ENCODE data around the gene PCDH18. TPM values are rescaled to one million over a fixed set of nuclear protein-coding genes. Genes with fewer than 3 reads are reported as not detected.

PCDH18 gene
- total and polyA plus RNA-seq, 2 donors (not counting 1 experiment from before 2014, with no cell fraction given) = not detected

GRCh38 chr4:137541876-137542646, 9.8 kb upstream of the PCDH18 start:
- no peaks in the 10 kb centered on the region for H3K9me3 Mint-ChIP-seq (ENCODE audit: insufficient read depth)
- Histone ChIP-seq H3K36me3 (replicated peaks in 1 of 2; ENCODE audit: control extremely low read depth in 1 of 2, control insufficient read depth in 1 of 2, extremely low read depth in 1 of 2, insufficient read depth in 2 of 2, low read length in 1 of 2) (no peaks in the 10 kb centered on the region), H3K9me3 (ENCODE audit: control extremely low read depth in 1 of 3, control insufficient read depth in 2 of 3, insufficient read depth in 1 of 3, low read length in 2 of 3) (peaks cover 0 to 1% (median 0%) of the 10 kb centered on the region in 3 donors), H3K4me2 (replicated peaks; ENCODE audit: low read depth, low read length, poor library complexity, severe bottlenecking) (no peak overlapping the region), H4K20me1 (ENCODE audit: control insufficient read depth, insufficient read depth, low read length, poor library complexity, severe bottlenecking) (no peaks in the 10 kb centered on the region), H2AFZ (ENCODE audit: insufficient read depth, low read depth, low read length, poor library complexity, severe bottlenecking) (no peak overlapping the region), H3K79me2 (ENCODE audit: control insufficient read depth, insufficient read depth, low read length) (no peaks in the 10 kb centered on the region), H3K9ac (ENCODE audit: low read length) (no peak overlapping the region), H3K27me3 (replicated peaks in 1 of 4; ENCODE audit: control extremely low read depth in 1 of 4, control insufficient read depth in 3 of 4, insufficient read depth in 4 of 4, low read length in 3 of 4) (no peaks in the 10 kb centered on the region), H3K27ac (ENCODE audit: low read length in 2 of 2) (no peak overlapping the region), H3K4me1 (ENCODE audit: control insufficient read depth in 2 of 2, insufficient read depth in 2 of 2, low read length in 2 of 2) (no peaks in the 10 kb centered on the region), H3K4me3 (ENCODE audit: control extremely low read depth in 1 of 5, extremely low read depth in 1 of 5, insufficient read depth in 1 of 5, low read depth in 2 of 5, low read length in 4 of 5) (no peak overlapping the region)
- intact Hi-C loops (cut with micrococcal nuclease) = no loop called here
- H3K27me3 Mint-ChIP-seq = no peaks in the 10 kb centered on the region
- no peak for TF ChIP-seq CTCF (IDR thresholded peaks at IDR 0.05)
- TF ChIP-seq EZH2 (IDR thresholded peaks at IDR 0.05; ENCODE audit: borderline replicate concordance, insufficient read depth, low read depth, low read length, poor library complexity, severe bottlenecking) = no peak
- ChIA-PET CTCF (no interaction called here), POLR2A (no interaction called here)
- no peak for DNase-seq
- ATAC-seq (ENCODE audit: low read depth) = no peak
- no peak overlapping the region for H3K27ac Mint-ChIP-seq
- WGBS (ENCODE audit: insufficient coverage) = no CpG with 5 or more reads among the region's 7 CpGs
- H3K4me1 Mint-ChIP-seq = no peaks in the 10 kb centered on the region
- H3K4me3 Mint-ChIP-seq = no peak overlapping the region

GRCh38 chr4:137541181-137541580, 8.9 kb upstream of the PCDH18 start:
- ATAC-seq (ENCODE audit: low read depth) = no peak
- H3K4me2 ChIP-seq (replicated peaks; ENCODE audit: low read depth, low read length, poor library complexity, severe bottlenecking) = no peak overlapping the region
- H2AFZ ChIP-seq (ENCODE audit: insufficient read depth, low read depth, low read length, poor library complexity, severe bottlenecking) = no peak overlapping the region
- no peaks in the 10 kb centered on the region for H3K27me3 ChIP-seq (replicated peaks in 1 of 4; ENCODE audit: control extremely low read depth in 1 of 4, control insufficient read depth in 3 of 4, insufficient read depth in 4 of 4, low read length in 3 of 4)
- no peaks in the 10 kb centered on the region for H4K20me1 ChIP-seq (ENCODE audit: control insufficient read depth, insufficient read depth, low read length, poor library complexity, severe bottlenecking)
- ChIA-PET CTCF (no interaction called here), POLR2A (no interaction called here)
- WGBS (ENCODE audit: insufficient coverage) = no CpG with 5 or more reads among the region's 3 CpGs
- H3K4me3 ChIP-seq (ENCODE audit: control extremely low read depth in 1 of 5, extremely low read depth in 1 of 5, insufficient read depth in 1 of 5, low read depth in 2 of 5, low read length in 4 of 5) = no peak overlapping the region
- H3K4me1 ChIP-seq (ENCODE audit: control insufficient read depth in 2 of 2, insufficient read depth in 2 of 2, low read length in 2 of 2) = no peaks in the 10 kb centered on the region
- no peak overlapping the region for H3K9ac ChIP-seq (ENCODE audit: low read length)
- H3K9me3 Mint-ChIP-seq (ENCODE audit: insufficient read depth) = no peaks in the 10 kb centered on the region
- H3K9me3 ChIP-seq (ENCODE audit: control extremely low read depth in 1 of 3, control insufficient read depth in 2 of 3, insufficient read depth in 1 of 3, low read length in 2 of 3) = peaks cover 0 to 1% (median 0%) of the 10 kb centered on the region in 3 donors
- no peaks in the 10 kb centered on the region for H3K4me1 Mint-ChIP-seq
- H3K27ac Mint-ChIP-seq = no peak overlapping the region
- H3K27me3 Mint-ChIP-seq = no peaks in the 10 kb centered on the region
- H3K4me3 Mint-ChIP-seq = no peak overlapping the region
- H3K79me2 ChIP-seq (ENCODE audit: control insufficient read depth, insufficient read depth, low read length) = no peaks in the 10 kb centered on the region
- no peaks in the 10 kb centered on the region for H3K36me3 ChIP-seq (replicated peaks in 1 of 2; ENCODE audit: control extremely low read depth in 1 of 2, control insufficient read depth in 1 of 2, extremely low read depth in 1 of 2, insufficient read depth in 2 of 2, low read length in 1 of 2)
- H3K27ac ChIP-seq (ENCODE audit: low read length in 2 of 2) = no peak overlapping the region
- TF ChIP-seq EZH2 (IDR thresholded peaks at IDR 0.05; ENCODE audit: borderline replicate concordance, insufficient read depth, low read depth, low read length, poor library complexity, severe bottlenecking) (no peak), CTCF (IDR thresholded peaks at IDR 0.05) (no peak)
- DNase-seq = no peak
- intact Hi-C loops (cut with micrococcal nuclease) = no loop called here
